ENCODE data around the gene MTFR1L.

Gene MTFR1L

DNA sequence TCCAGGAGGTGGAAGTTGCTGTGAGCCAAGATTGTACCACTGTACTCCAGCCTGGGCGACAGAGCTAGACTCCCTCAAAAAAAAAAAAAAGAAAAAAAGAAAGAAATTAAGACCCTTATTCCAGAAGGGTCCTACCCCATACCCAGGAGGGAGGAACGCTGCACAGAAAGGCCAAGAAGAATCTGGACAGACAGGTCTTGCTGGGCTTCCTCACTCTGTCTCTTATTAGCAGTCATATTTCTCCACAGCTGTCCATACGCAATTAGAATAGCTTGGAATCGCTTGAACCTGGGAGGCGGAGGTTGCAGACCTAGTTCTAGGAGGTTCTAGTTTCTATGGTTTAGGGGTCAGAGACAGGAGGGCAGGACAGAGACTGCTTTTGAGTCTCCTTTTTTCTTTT lies 58.9 kb downstream of the MTFR1L start:
- DNase-seq (ENCODE audit: low read depth) = no peak

DNA sequence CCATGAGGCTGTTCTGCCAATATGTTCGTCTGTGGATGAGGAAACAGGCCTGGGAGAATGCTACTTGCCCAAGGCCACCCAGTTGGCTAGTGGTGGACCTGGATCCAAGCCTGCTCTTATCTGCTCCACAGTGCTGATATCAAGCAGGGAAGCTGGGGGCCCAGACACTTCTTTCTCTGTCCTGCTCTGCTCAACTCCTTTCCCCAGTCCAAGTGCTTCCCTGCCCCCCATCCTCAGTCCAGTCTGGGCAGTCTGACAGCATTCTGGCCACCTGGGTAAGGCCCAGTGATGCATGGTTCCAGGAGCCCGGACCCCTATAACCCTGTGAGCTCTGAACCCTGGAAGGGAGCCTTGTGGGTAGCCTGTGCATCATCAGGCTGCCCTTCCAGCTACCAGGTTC lies 59.9 kb downstream of the MTFR1L start:
- no peak for DNase-seq (ENCODE audit: low read depth)

DNA sequence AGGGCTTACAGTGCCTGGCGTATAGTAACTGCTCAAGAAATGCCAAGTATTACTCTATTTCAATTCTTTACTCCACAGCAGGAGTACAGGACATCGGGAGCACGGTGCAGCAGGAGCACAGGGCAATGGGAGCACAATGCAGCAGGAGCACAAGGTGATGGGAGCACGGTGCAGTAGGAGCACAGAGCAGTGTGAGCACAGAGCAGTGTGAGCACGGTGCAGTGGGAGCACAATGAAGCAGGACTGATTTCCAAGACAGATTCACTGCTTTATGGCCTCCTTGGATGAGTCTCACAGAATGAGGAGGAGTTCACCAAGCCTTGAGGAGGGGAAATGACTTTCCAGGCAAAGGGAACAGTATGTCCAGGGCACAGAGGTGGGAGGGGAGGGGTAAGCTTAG lies 60.8 kb downstream of the MTFR1L start:
- DNase-seq (ENCODE audit: low read depth) = no peak

DNA sequence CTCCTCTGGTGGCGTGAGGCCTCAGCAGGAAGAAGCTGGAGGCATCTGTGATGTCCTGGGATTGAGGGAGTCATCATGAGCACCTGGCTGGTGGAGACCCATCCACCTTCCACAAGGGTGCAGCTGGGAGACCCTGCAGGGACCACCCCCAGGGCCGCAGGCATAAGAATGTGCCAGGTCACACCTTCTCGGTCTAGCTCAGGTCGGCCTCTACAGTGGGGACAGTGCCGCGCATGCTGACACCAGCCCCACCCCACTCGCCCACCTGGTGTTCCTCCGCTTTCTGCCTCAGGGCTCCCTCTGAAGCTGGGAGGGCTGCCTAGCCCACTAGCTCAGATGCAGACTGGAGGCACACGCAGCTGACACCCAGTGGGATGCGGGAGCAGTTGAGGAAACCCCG lies 61.5 kb downstream of the MTFR1L start:
- DNase-seq (ENCODE audit: low read depth) = no peak

All from HS-5 (cell line).